Activated naive CD4-positive, alpha-beta T cell treated with anti-CD3 and anti-CD28 coated beads for 36 hours (primary cell): ENCODE results near the gene ZNF440. TPM values are rescaled to one million over a fixed set of nuclear protein-coding genes. Genes with fewer than 3 reads are reported as not detected.
"Not testable (repeated sequence)": the region's sequence is repeated elsewhere in the genome, so short reads cannot be mapped to it uniquely, and the experiment has no call there.

ENCODE experiments used
- CTCF ChIA-PET: fragments of 350-600 bp; sonication (Branson Sonifier 250); formaldehyde crosslinking; loops from one replicate; lab custom pipeline; 2021; ENCODE audit warnings: antibody characterized with exemption; lab: Charles Lee
- DNase-seq: peaks from one replicate; pipeline ENCODE4 v3.0.0-alpha.2; 2020
- H3K27ac Mint-ChIP-seq: one replicate; pipeline ENCODE4 v1.8.0; 2021; ENCODE audit warnings: mild to moderate bottlenecking, mixed read lengths
- H3K27me3 Mint-ChIP-seq: one replicate; pipeline ENCODE4 v1.8.0; 2021; ENCODE audit warnings: low read depth, mixed read lengths
- H3K36me3 Mint-ChIP-seq: one replicate; pipeline ENCODE4 v1.8.0; 2021; ENCODE audit warnings: low read depth, mixed read lengths
- H3K4me1 Mint-ChIP-seq: one replicate; pipeline ENCODE4 v1.8.0; 2021; ENCODE audit warnings: low read depth, mixed read lengths
- H3K4me3 Mint-ChIP-seq: one replicate; pipeline ENCODE4 v1.8.0; 2021; ENCODE audit warnings: mild to moderate bottlenecking, moderate library complexity, mixed read lengths
- H3K9me3 Mint-ChIP-seq: one replicate; pipeline ENCODE4 v1.8.0; 2021; ENCODE audit warnings: mixed read lengths
- intact Hi-C: fragments of 100-400 bp; cut with micrococcal nuclease; formaldehyde crosslinking; loops from one replicate; pipeline ENCODE4 v1.15.1; 2023
- total RNA-seq, 2 experiments: library from RNA; stranded (reverse); gene quantifications; one replicate each; pipeline ENCODE4 v1.2.3, GENCODE V29; 2021

ZNF440 gene
- total RNA-seq, 2 experiments from 2014 or later = 3.6 to 4.8 TPM

GRCh38 chr19:11835626-11836066, 21.6 kb downstream of the ZNF440 start:
- H3K27ac Mint-ChIP-seq, H3K27me3 Mint-ChIP-seq, intact Hi-C loops, CTCF ChIA-PET, H3K4me3 Mint-ChIP-seq, H3K4me1 Mint-ChIP-seq, DNase-seq: not testable (repeated sequence)
- peaks cover 50% of the 10 kb centered on the region for H3K9me3 Mint-ChIP-seq
- peaks cover 46% of the 10 kb centered on the region for H3K36me3 Mint-ChIP-seq

GRCh38 chr19:11843722-11844121, 29.6 kb downstream of the ZNF440 start:
- no peaks in the 10 kb centered on the region for H3K27me3 Mint-ChIP-seq
- peaks cover 18% of the 10 kb centered on the region for H3K9me3 Mint-ChIP-seq
- no peak overlapping the region for H3K4me3 Mint-ChIP-seq
- no peaks in the 10 kb centered on the region for H3K36me3 Mint-ChIP-seq
- H3K27ac Mint-ChIP-seq = no peak overlapping the region
- intact Hi-C loops = no loop called here
- CTCF ChIA-PET = interaction anchor here (0.7 kb wide), 1 partner anchor 184 kb away, joined by 3 read pairs; no protein-coding TSS in a partner anchor
- H3K4me1 Mint-ChIP-seq = peaks cover 8% of the 10 kb centered on the region
- DNase-seq = no peak

GRCh38 chr19:11847615-11848014, 33.5 kb downstream of the ZNF440 start:
- not testable (repeated sequence) for H3K27ac Mint-ChIP-seq, H3K27me3 Mint-ChIP-seq, H3K9me3 Mint-ChIP-seq, H3K4me3 Mint-ChIP-seq, DNase-seq
- intact Hi-C loops = loop anchor here (1.0 to 2.0 kb wide), 2 partner anchors 33 to 49 kb away; partner anchors contain the start of genes ZNF440 and ZNF491
- CTCF ChIA-PET = interaction anchor here (1.1 to 1.7 kb wide), 2 partner anchors 32 to 50 kb away, joined by 3 to 7 read pairs; partner anchors contain the start of gene ZNF491
- Mint-ChIP-seq H3K36me3 (peaks cover 18% of the 10 kb centered on the region), H3K4me1 (peaks cover 19% of the 10 kb centered on the region)

- intact Hi-C loops = loop anchor here (1.0 to 2.0 kb wide), 2 partner anchors 34 to 49 kb away; partner anchors contain the start of genes ZNF440 and ZNF491
- H3K27ac Mint-ChIP-seq = no peak overlapping the region
Measured at GRCh38 chr19:11848200-11848593, 34.1 kb downstream of the ZNF440 start.

GRCh38 chr19:11848594-11849469, 34.8 kb downstream of the ZNF440 start, which contains the start of gene ZNF439:
TSS of gene ZNF439 (plus strand) at chr19:11848726. CDS start at chr19:11848868, 142 bp downstream.
- peak within 1 kb of the TSS; percentile 76 for H3K27ac Mint-ChIP-seq
- peaks cover 4% of the 10 kb centered on the region for H3K9me3 Mint-ChIP-seq
- peaks cover 26% of the 10 kb centered on the region for H3K36me3 Mint-ChIP-seq
- peak within 1 kb of the TSS; percentile 83 for H3K4me3 Mint-ChIP-seq
- H3K4me1 Mint-ChIP-seq = peaks cover 15% of the 10 kb centered on the region
- CTCF ChIA-PET = interaction anchor here (0.6 to 1.7 kb wide), 4 partner anchors 35 to 468 kb away, joined by 3 to 7 read pairs (median 3); partner anchors contain the start of gene ZNF491
- DNase-seq = peak; percentile 97
- intact Hi-C loops = loop anchor here (1.0 to 2.0 kb wide), 2 partner anchors 35 to 50 kb away; partner anchors contain the start of genes ZNF440 and ZNF491
- H3K27me3 Mint-ChIP-seq = no peaks in the 10 kb centered on the region

More at GRCh38 chr19:11848200-11848593, 34.1 kb downstream of the ZNF440 start:
- no peak for DNase-seq
- Mint-ChIP-seq H3K9me3 (peaks cover 5% of the 10 kb centered on the region), H3K27me3 (no peaks in the 10 kb centered on the region), H3K4me1 (peaks cover 18% of the 10 kb centered on the region), H3K36me3 (peaks cover 21% of the 10 kb centered on the region), H3K4me3 (peak overlapping the region; percentile 83)
- CTCF ChIA-PET = interaction anchor here (0.9 to 1.7 kb wide), 3 partner anchors 33 to 50 kb away, joined by 3 to 7 read pairs (median 3); partner anchors contain the start of gene ZNF491

- intact Hi-C loops, DNase-seq, H3K4me3 Mint-ChIP-seq, H3K27me3 Mint-ChIP-seq, H3K27ac Mint-ChIP-seq, H3K9me3 Mint-ChIP-seq: not testable (repeated sequence)
- CTCF ChIA-PET = interaction anchor here (1.0 kb wide), 1 partner anchor 33 kb away, joined by 3 read pairs; no protein-coding TSS in a partner anchor
- Mint-ChIP-seq H3K4me1 (peaks cover 15% of the 10 kb centered on the region), H3K36me3 (peaks cover 38% of the 10 kb centered on the region)
Measured at GRCh38 chr19:11850289-11850688, 36.2 kb downstream of the ZNF440 start.

GRCh38 chr19:11853358-11853757, 39.3 kb downstream of the ZNF440 start:
- intact Hi-C loops = no loop called here
- DNase-seq = no peak
- H3K27ac Mint-ChIP-seq = no peak overlapping the region
- no peak overlapping the region for H3K4me3 Mint-ChIP-seq
- no peaks in the 10 kb centered on the region for H3K27me3 Mint-ChIP-seq
- H3K9me3 Mint-ChIP-seq = peaks cover 27% of the 10 kb centered on the region
- peaks cover 56% of the 10 kb centered on the region for H3K36me3 Mint-ChIP-seq
- CTCF ChIA-PET = no interaction called here
- peaks cover 12% of the 10 kb centered on the region for H3K4me1 Mint-ChIP-seq

GRCh38 chr19:11856596-11857250, 42.6 kb downstream of the ZNF440 start:
- H3K4me3 Mint-ChIP-seq = no peak overlapping the region
- H3K9me3 Mint-ChIP-seq = peaks cover 58% of the 10 kb centered on the region

GRCh38 chr19:11860721-11861120, 46.6 kb downstream of the ZNF440 start:
- no peak for DNase-seq
- Mint-ChIP-seq H3K4me1 (no peaks in the 10 kb centered on the region), H3K27me3 (no peaks in the 10 kb centered on the region), H3K27ac (no peak overlapping the region), H3K36me3 (peaks cover 63% of the 10 kb centered on the region), H3K9me3 (peaks cover 76% of the 10 kb centered on the region), H3K4me3 (no peak overlapping the region)
- CTCF ChIA-PET = no interaction called here
- intact Hi-C loops = no loop called here

More at GRCh38 chr19:11856596-11857250, 42.6 kb downstream of the ZNF440 start:
- DNase-seq = no peak
- Mint-ChIP-seq H3K27ac (no peak overlapping the region), H3K36me3 (peaks cover 57% of the 10 kb centered on the region), H3K27me3 (no peaks in the 10 kb centered on the region), H3K4me1 (no peaks in the 10 kb centered on the region)
- intact Hi-C loops = no loop called here
- CTCF ChIA-PET = no interaction called here

GRCh38 chr19:11861301-11861700, 47.2 kb downstream of the ZNF440 start:
- intact Hi-C loops = no loop called here
- H3K36me3 Mint-ChIP-seq = peaks cover 63% of the 10 kb centered on the region
- CTCF ChIA-PET = no interaction called here

GRCh38 chr19:11867766-11868165, 53.7 kb downstream of the ZNF440 start:
- peaks cover 65% of the 10 kb centered on the region for H3K36me3 Mint-ChIP-seq
- intact Hi-C loops, H3K4me3 Mint-ChIP-seq, DNase-seq, H3K4me1 Mint-ChIP-seq, H3K27me3 Mint-ChIP-seq, H3K27ac Mint-ChIP-seq: not testable (repeated sequence)
- H3K9me3 Mint-ChIP-seq = peaks cover 71% of the 10 kb centered on the region
- CTCF ChIA-PET = interaction anchor here (1.6 kb wide), 1 partner anchor 70 kb away, joined by 3 read pairs; no protein-coding TSS in a partner anchor

More at GRCh38 chr19:11861301-11861700, 47.2 kb downstream of the ZNF440 start:
- H3K27me3 Mint-ChIP-seq = no peaks in the 10 kb centered on the region
- H3K4me3 Mint-ChIP-seq = no peak overlapping the region
- H3K9me3 Mint-ChIP-seq = peaks cover 76% of the 10 kb centered on the region
- no peaks in the 10 kb centered on the region for H3K4me1 Mint-ChIP-seq
- no peak overlapping the region for H3K27ac Mint-ChIP-seq
- no peak for DNase-seq

GRCh38 chr19:11868188-11868587, 54.1 kb downstream of the ZNF440 start:
- Mint-ChIP-seq H3K27ac (no peak overlapping the region), H3K9me3 (peaks cover 69% of the 10 kb centered on the region), H3K27me3 (no peaks in the 10 kb centered on the region), H3K4me1 (no peaks in the 10 kb centered on the region), H3K36me3 (peaks cover 63% of the 10 kb centered on the region), H3K4me3 (no peak overlapping the region)
- no peak for DNase-seq
- intact Hi-C loops = no loop called here
- CTCF ChIA-PET = no interaction called here
